Measurements from ENCODE around the gene TBC1D8.

Gene TBC1D8

GRCh38 chr2:100977511-100977910 lies 173.7 kb downstream of the TBC1D8 start:
- no peak for DNase-seq (ENCODE audit: low read depth in 2 of 2)

GRCh38 chr2:100976645-100977391 lies 174.4 kb downstream of the TBC1D8 start:
- no peak for DNase-seq (ENCODE audit: low read depth in 2 of 2)

GRCh38 chr2:100976061-100976460 lies 175.1 kb downstream of the TBC1D8 start:
- DNase-seq (ENCODE audit: low read depth in 2 of 2) = no peak

- no peak for DNase-seq (ENCODE audit: low read depth in 2 of 2)
These were observed 175.7 kb downstream of the TBC1D8 start for GRCh38 chr2:100975521-100975785.

GRCh38 chr2:100974712-100975520 lies 176.3 kb downstream of the TBC1D8 start:
- no peak for DNase-seq (ENCODE audit: low read depth in 2 of 2)

GRCh38 chr2:100972452-100972851 lies 178.7 kb downstream of the TBC1D8 start:
- DNase-seq (ENCODE audit: low read depth in 2 of 2) = no peak

- DNase-seq (ENCODE audit: low read depth in 2 of 2) = no peak
These were observed 180.0 kb downstream of the TBC1D8 start for GRCh38 chr2:100971221-100971620.

GRCh38 chr2:100969998-100970397 lies 181.2 kb downstream of the TBC1D8 start:
- no peak for DNase-seq (ENCODE audit: low read depth in 2 of 2)

- no peak for DNase-seq (ENCODE audit: low read depth in 2 of 2)
These were observed 182.7 kb downstream of the TBC1D8 start for GRCh38 chr2:100968146-100969145.

GRCh38 chr2:100967716-100968115 lies 183.5 kb downstream of the TBC1D8 start:
- DNase-seq (ENCODE audit: low read depth in 2 of 2) = no peak

- no peak for DNase-seq (ENCODE audit: low read depth in 2 of 2)
These were observed 185.6 kb downstream of the TBC1D8 start for GRCh38 chr2:100965596-100965995.

GRCh38 chr2:100964681-100965169 lies 186.5 kb downstream of the TBC1D8 start:
- no peak for DNase-seq (ENCODE audit: low read depth in 2 of 2)

- DNase-seq (ENCODE audit: low read depth in 2 of 2) = no peak
These were observed 187.0 kb downstream of the TBC1D8 start for GRCh38 chr2:100964222-100964621.

- no peak for DNase-seq (ENCODE audit: low read depth in 2 of 2)
These were observed 188.2 kb downstream of the TBC1D8 start for GRCh38 chr2:100963026-100963375.

GRCh38 chr2:100962366-100963025 lies 188.7 kb downstream of the TBC1D8 start:
- no peak for DNase-seq (ENCODE audit: low read depth in 2 of 2)

GRCh38 chr2:100960688-100961087 lies 190.5 kb downstream of the TBC1D8 start:
- no peak for DNase-seq (ENCODE audit: low read depth in 2 of 2)

- no peak for DNase-seq (ENCODE audit: low read depth in 2 of 2)
These were observed 191.8 kb downstream of the TBC1D8 start for GRCh38 chr2:100959225-100959880.

- DNase-seq (ENCODE audit: low read depth in 2 of 2) = no peak
These were observed 193.1 kb downstream of the TBC1D8 start for GRCh38 chr2:100957996-100958653.
